K562 (cell line): Measurements from ENCODE around the gene NXF1. TPM values are rescaled to one million over a fixed set of nuclear protein-coding genes. Genes with fewer than 3 reads are reported as not detected.

Source experiments
- CXXC5 ChIP-seq: fragments of 250-450 bp; sonication (Bioruptor Pico); IDR thresholded peaks from 2 replicates; pipeline ENCODE4 v1.8.0; 2022; ENCODE audit warnings: inconsistent platforms, mild to moderate bottlenecking, moderate library complexity
- HLTF ChIP-seq: fragments of 450-650 bp; IDR thresholded peaks from 2 replicates; pipeline ENCODE4 v1.6.1; 2016
- KDM2B ChIP-seq: fragments of 250-450 bp; sonication (Bioruptor Pico); IDR thresholded peaks from 2 replicates; pipeline ENCODE4 v1.8.0; 2021; ENCODE audit warnings: mild to moderate bottlenecking, moderate library complexity
- MIER1 ChIP-seq: fragments of 450-650 bp; IDR thresholded peaks from 2 replicates; pipeline ENCODE4 v1.6.1; 2016; ENCODE audit warnings: antibody characterized with exemption, mild to moderate bottlenecking, low read depth
- MXI1 ChIP-seq: IDR thresholded peaks from 2 replicates; pipeline ENCODE4 v1.6.1; 2011; ENCODE audit warnings: low read depth, mild to moderate bottlenecking, improper control_type of control experiment, low read length
- NFYB ChIP-seq: IDR thresholded peaks from 2 replicates; pipeline ENCODE4 v1.6.1; 2011; ENCODE audit warnings: mild to moderate bottlenecking, moderate library complexity; ENCODE audit not compliant: insufficient read length; ENCODE audit errors: extremely low read depth
- OTX1 ChIP-seq: fragments of 450-650 bp; formaldehyde crosslinking; IDR thresholded peaks from 2 replicates; pipeline ENCODE4 v1.4.0; 2022; ENCODE audit warnings: mild to moderate bottlenecking
- RBM15 ChIP-seq: fragments of 200-400 bp; formaldehyde crosslinking; IDR thresholded peaks from 2 replicates; pipeline ENCODE4 v1.6.1; 2018; ENCODE audit warnings: mild to moderate bottlenecking, low read length, moderate library complexity; ENCODE audit not compliant: insufficient read depth
- ZC3H4 ChIP-seq: sonication (generic); formaldehyde crosslinking; IDR thresholded peaks from 2 replicates; pipeline ENCODE4 v1.9.0; 2021; ENCODE audit warnings: missing genetic modification reagents, borderline replicate concordance
- ZNF253 ChIP-seq: fragments of 250-450 bp; sonication (Bioruptor Pico); conservative IDR thresholded peaks from 2 replicates; pipeline ENCODE4 v1.6.1; 2021; ENCODE audit warnings: mild to moderate bottlenecking
- polyA plus RNA-seq, 8 experiments: library from polyadenylated mRNA; depleted of rRNA in 4 of 8; stranded (reverse) in 5 of 8; unstranded in 3 of 8; fragments of >200 nt; fragmentation: Nextera tagmentation in 2 of 8; fragmentation: Illumina TruSeq in 1 of 8; extraction: Ambion mirVana in 2 of 8; extraction: Trizol in 1 of 8; gene quantifications; 2 replicates each; pipeline versions ENCODE4 v1.2.1 to v1.2.3, GENCODE V29; 2011 to 2014; ENCODE audit warnings: inconsistent platforms in 1 of 8, missing spikeins in 1 of 8
- total RNA-seq, 7 experiments: library from RNA; depleted of rRNA in 6 of 7; stranded (reverse); fragments of >200 nt in 6 of 7; fragmentation: Illumina TruSeq in 2 of 7; extraction: Trizol in 2 of 7; gene quantifications; 2 replicates each; pipeline versions ENCODE4 v1.2.1 to v1.2.3, GENCODE V29; 2011 to 2021; ENCODE audit warnings: low replicate concordance in 1 of 7
- TF ChIP-seq, protein P1 (sequence below): fragments of 450-650 bp; IDR thresholded peaks from 2 replicates; pipeline ENCODE4 v1.6.1; 2016
- TF ChIP-seq, protein P2 (sequence below): IDR thresholded peaks from 2 replicates; pipeline ENCODE4 v1.6.1; 2012; ENCODE audit warnings: low read depth, low read length, improper control_type of control experiment, borderline replicate concordance
- TF ChIP-seq, protein P3 (sequence below), 2 experiments: fragments of 450-650 bp; formaldehyde crosslinking in 1 of 2; IDR thresholded peaks; 2 replicates each; pipeline versions ENCODE4 v1.4.0 to v1.6.1; 2014 to 2020; ENCODE audit warnings: mild to moderate bottlenecking in 2 of 2, borderline replicate concordance in 1 of 2, low read depth in 1 of 2
- TF ChIP-seq, protein P4 (sequence below): fragments of 450-650 bp; formaldehyde crosslinking; conservative IDR thresholded peaks from 2 replicates; pipeline ENCODE4 v1.4.0; 2022; ENCODE audit warnings: mild to moderate bottlenecking, missing genetic modification characterization

Gene NXF1
- total and polyA plus RNA-seq, 9 of the 15 experiments (the other 6 are each of a cell fraction or from before 2014, with no cell fraction given): 18.1 to 98.3 (median 35.8) TPM

DNA sequence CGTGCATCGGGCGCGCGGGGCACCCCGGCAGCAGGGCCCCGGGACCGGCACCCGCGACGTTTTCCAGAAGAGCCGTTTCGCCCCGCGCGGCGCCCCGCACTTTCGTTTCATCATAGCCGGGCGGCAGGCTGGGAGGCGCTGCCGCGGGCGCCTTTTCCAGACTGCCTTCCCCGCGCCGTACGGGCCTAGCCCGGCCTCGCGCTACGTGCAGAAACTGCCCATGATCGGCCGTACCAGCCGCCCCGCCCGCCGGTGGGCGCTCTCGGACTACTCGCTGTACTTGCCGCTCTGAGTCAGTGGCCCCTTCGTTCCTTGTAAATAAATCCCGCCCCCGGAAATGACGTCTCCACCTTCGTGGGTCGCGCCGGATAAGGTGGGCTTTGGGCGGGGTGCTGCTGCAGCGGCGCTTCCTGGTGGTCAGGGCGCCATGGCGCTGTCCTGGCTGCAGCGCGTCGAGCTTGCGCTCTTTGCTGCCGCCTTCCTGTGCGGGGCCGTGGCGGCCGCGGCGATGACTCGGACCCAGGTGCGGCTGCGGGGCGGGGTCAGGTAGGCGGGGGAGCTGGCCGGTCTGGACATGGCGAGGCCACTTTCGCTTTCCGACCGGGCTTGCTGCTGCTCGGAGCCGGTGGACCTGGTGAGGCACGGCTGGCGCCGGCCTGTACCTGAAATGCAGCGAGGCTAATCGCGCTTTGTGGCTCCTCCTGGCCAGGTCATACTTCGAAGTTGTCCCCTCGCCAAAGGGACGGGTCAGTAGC is 18.1 kb downstream of the NXF1 start, which contains the start of gene TMEM179B (continued):
- TF ChIP-seq, protein P1, sequence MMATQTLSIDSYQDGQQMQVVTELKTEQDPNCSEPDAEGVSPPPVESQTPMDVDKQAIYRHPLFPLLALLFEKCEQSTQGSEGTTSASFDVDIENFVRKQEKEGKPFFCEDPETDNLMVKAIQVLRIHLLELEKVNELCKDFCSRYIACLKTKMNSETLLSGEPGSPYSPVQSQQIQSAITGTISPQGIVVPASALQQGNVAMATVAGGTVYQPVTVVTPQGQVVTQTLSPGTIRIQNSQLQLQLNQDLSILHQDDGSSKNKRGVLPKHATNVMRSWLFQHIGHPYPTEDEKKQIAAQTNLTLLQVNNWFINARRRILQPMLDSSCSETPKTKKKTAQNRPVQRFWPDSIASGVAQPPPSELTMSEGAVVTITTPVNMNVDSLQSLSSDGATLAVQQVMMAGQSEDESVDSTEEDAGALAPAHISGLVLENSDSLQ: peak; percentile 25; the same call in 1 of the 2 replicates
- TF ChIP-seq CXXC5 (CRISPR knock-in tag) (peak; percentile 86), HLTF (peak; percentile 72; the same call in 1 of the 2 replicates), ZNF253 (CRISPR knock-in tag) (no peak), NFYB (no peak), ZC3H4 (CRISPR knock-in tag) (peak; percentile 72; the same call in 1 of the 2 replicates), OTX1 (CRISPR knock-in tag) (no peak), MXI1 (no peak; the same call in 1 of the 2 replicates), MIER1 (no peak), RBM15 (no peak), KDM2B (CRISPR knock-in tag) (peak; percentile 17; the same call in 1 of the 2 replicates)
- TF ChIP-seq, protein P2, sequence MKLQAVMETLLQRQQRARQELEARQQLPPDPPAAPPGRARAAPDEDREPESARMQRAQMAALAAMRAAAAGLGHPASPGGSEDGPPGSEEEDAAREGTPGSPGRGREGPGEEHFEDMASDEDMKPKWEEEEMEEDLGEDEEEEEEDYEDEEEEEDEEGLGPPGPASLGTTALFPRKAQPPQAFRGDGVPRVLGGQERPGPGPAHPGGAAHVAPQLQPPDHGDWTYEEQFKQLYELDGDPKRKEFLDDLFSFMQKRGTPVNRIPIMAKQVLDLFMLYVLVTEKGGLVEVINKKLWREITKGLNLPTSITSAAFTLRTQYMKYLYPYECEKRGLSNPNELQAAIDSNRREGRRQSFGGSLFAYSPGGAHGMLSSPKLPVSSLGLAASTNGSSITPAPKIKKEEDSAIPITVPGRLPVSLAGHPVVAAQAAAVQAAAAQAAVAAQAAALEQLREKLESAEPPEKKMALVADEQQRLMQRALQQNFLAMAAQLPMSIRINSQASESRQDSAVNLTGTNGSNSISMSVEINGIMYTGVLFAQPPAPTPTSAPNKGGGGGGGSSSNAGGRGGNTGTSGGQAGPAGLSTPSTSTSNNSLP: no peak
- TF ChIP-seq, protein P3, sequence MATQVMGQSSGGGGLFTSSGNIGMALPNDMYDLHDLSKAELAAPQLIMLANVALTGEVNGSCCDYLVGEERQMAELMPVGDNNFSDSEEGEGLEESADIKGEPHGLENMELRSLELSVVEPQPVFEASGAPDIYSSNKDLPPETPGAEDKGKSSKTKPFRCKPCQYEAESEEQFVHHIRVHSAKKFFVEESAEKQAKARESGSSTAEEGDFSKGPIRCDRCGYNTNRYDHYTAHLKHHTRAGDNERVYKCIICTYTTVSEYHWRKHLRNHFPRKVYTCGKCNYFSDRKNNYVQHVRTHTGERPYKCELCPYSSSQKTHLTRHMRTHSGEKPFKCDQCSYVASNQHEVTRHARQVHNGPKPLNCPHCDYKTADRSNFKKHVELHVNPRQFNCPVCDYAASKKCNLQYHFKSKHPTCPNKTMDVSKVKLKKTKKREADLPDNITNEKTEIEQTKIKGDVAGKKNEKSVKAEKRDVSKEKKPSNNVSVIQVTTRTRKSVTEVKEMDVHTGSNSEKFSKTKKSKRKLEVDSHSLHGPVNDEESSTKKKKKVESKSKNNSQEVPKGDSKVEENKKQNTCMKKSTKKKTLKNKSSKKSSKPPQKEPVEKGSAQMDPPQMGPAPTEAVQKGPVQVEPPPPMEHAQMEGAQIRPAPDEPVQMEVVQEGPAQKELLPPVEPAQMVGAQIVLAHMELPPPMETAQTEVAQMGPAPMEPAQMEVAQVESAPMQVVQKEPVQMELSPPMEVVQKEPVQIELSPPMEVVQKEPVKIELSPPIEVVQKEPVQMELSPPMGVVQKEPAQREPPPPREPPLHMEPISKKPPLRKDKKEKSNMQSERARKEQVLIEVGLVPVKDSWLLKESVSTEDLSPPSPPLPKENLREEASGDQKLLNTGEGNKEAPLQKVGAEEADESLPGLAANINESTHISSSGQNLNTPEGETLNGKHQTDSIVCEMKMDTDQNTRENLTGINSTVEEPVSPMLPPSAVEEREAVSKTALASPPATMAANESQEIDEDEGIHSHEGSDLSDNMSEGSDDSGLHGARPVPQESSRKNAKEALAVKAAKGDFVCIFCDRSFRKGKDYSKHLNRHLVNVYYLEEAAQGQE (IDR thresholded peaks at IDR 0.05; ENCODE audit: borderline replicate concordance): peak; percentile 50
- TF ChIP-seq, protein P3 (CRISPR knock-in tag; IDR thresholded peaks at IDR 0.05; ENCODE audit: low read depth): peak; percentile 32; the same call in 1 of the 2 replicates
- TF ChIP-seq, protein P4, sequence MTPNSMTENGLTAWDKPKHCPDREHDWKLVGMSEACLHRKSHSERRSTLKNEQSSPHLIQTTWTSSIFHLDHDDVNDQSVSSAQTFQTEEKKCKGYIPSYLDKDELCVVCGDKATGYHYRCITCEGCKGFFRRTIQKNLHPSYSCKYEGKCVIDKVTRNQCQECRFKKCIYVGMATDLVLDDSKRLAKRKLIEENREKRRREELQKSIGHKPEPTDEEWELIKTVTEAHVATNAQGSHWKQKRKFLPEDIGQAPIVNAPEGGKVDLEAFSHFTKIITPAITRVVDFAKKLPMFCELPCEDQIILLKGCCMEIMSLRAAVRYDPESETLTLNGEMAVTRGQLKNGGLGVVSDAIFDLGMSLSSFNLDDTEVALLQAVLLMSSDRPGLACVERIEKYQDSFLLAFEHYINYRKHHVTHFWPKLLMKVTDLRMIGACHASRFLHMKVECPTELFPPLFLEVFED (CRISPR knock-in tag): no peak
